GM12865 (cell line): ENCODE measurements around the gene NRK.

Experiments
- DNase-seq: peaks from one replicate; pipeline ENCODE4 v3.0.0; 2010; ENCODE audit warnings: low read depth
- H3K4me3 ChIP-seq: 2 replicates; pipeline ENCODE4 v1.5.1; 2011; ENCODE audit warnings: mild to moderate bottlenecking, low read depth, low read length, control low read depth
- CTCF ChIP-seq: IDR thresholded peaks from 2 replicates; pipeline ENCODE4 v1.5.1; 2011; ENCODE audit warnings: low read length, control low read depth, low read depth, inconsistent platforms; ENCODE audit not compliant: insufficient read depth; ENCODE audit errors: missing control alignments

The NRK gene

DNA sequence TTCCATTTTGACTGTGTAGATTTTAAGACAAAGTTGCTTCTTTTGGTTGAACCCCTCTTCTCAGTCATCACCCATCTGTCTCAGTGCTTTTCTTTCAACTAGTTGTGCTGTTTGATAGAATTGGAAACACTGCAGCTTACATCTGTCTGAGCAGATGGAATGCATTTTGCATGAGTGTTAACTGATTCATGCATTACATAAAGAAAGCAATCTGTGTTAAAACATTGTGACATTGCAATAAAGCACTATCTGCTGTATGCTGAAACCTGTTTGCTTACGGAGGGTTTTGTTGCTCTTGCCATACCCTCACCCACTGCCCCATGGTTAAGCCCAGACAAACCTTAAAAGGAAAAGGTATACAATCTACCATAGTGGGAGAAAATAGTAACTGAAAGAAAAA, 47.4 kb downstream of the NRK start:
- no peak for DNase-seq
- H3K4me3 ChIP-seq = no peak overlapping the region
- TF ChIP-seq CTCF = no peak

GRCh38 chrX:105870445-105870844, 48.1 kb downstream of the NRK start:
- DNase-seq = no peak
- H3K4me3 ChIP-seq = no peak overlapping the region
- no peak for TF ChIP-seq CTCF

- no peak for DNase-seq
- TF ChIP-seq CTCF = no peak
- H3K4me3 ChIP-seq = no peak overlapping the region
Observed at GRCh38 chrX:105872941-105873340, 50.6 kb downstream of the NRK start.

DNA sequence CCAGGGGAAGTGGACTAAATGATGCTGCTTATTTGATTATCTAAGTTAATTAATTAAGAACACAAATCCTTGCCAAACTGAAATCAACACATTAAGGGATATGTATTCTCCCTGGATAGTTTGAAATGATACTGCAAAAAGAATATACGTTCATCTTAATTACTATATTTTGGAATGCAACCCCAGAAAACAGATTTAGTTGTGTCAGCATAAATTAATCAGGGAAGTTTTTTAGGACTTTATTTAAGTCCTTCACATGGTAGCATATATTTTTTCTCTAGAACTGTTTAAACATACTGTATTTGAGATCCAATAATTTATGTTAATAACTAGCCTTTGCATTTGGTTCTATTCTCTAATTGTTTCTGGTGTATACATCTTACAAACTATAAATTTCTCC, 52.5 kb downstream of the NRK start:
- no peak overlapping the region for H3K4me3 ChIP-seq
- no peak for DNase-seq
- TF ChIP-seq CTCF = no peak

DNA sequence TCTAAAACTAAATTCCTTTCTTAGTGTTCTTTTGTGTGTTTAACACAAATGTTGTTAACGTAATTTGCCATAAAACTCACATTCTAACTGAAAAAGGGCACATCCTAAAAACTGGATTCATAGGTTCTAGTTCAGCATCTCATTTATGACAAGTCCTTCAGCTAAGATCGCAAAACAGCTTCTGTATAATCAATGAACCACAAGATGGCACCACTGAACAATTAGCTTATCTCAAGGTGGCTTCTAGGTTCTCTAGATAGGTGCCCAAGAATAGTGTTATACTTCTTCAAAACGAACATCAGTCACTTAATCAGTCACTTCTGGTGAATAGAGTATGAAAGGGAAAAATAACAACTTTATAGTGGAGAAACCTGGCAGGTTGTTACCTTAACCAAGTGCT, 54.3 kb downstream of the NRK start:
- peak; percentile 17 for DNase-seq
- no peak for TF ChIP-seq CTCF

GRCh38 chrX:105880491-105880890, 58.2 kb downstream of the NRK start:
- no peak for TF ChIP-seq CTCF
- no peak for DNase-seq
- no peak overlapping the region for H3K4me3 ChIP-seq

More for the DNA sequence above, 54.3 kb downstream of the NRK start:
- no peak overlapping the region for H3K4me3 ChIP-seq

- no peak for DNase-seq
- H3K4me3 ChIP-seq = no peak overlapping the region
- no peak for TF ChIP-seq CTCF
Observed at GRCh38 chrX:105882581-105883275, 60.4 kb downstream of the NRK start.
